Measurements from ENCODE around the gene KCND3. TPM values are rescaled to one million over a fixed set of nuclear protein-coding genes. Genes with fewer than 3 reads are reported as not detected.
A peak's percentile ranks its signal among the peaks of the same experiment; 100 is the strongest.

The KCND3 gene
- total RNA-seq, 1 experiment from 2014 or later: 0.15 TPM

- H3K4me2 ChIP-seq (ENCODE audit: insufficient read depth, insufficient read length, low read length): no peak overlapping the region
- no peak overlapping the region for H3K9ac ChIP-seq (ENCODE audit: extremely low read depth, insufficient read length, low read length)
- no peak overlapping the region for H3K18ac ChIP-seq (ENCODE audit: insufficient read length, low read depth, low read length)
- H2AFZ ChIP-seq (ENCODE audit: low read length): no peak overlapping the region
- no peak overlapping the region for H2BK5ac ChIP-seq (ENCODE audit: insufficient read length, low read length)
- no peaks in the 10 kb centered on the region for H4K20me1 ChIP-seq (ENCODE audit: control insufficient read depth, insufficient read depth, insufficient read length)
- Mint-ChIP-seq H3K36me3 (ENCODE audit: insufficient read depth in 1 of 3, low read depth in 3 of 3) (no peaks in the 10 kb centered on the region), H3K27me3 (ENCODE audit: low read depth) (peaks cover 6% of the 10 kb centered on the region), H3K27ac (peak overlapping the region in 1 of 3 experiments; percentile 21; a peak in 1 of 7 replicates), H3K9me3 (no peaks in the 10 kb centered on the region), H3K4me1 (peaks cover 17 to 18% of the 10 kb centered on the region in 2 experiments), H3K4me3 (no peak overlapping the region)
- no peak overlapping the region for H4K8ac ChIP-seq (replicated peaks; ENCODE audit: insufficient read length, low read depth, low read length)
- no CpG with 5 or more reads among the region's 1 CpG for WGBS (ENCODE audit: extremely low coverage, insufficient read length, low lambda C conversion rate)
- no peak overlapping the region for H2BK120ac ChIP-seq (ENCODE audit: low read depth, low read length, poor library complexity, severe bottlenecking)
- H4K5ac ChIP-seq (ENCODE audit: insufficient read length, low read depth, low read length): no peak overlapping the region
- H3K4ac ChIP-seq (ENCODE audit: low read depth, low read length): no peak overlapping the region
- H3K9me3 ChIP-seq (ENCODE audit: control insufficient read depth, low read depth, low read length): no peaks in the 10 kb centered on the region
- H3K79me1 ChIP-seq (ENCODE audit: insufficient read depth, low read depth, low read length, poor library complexity, severe bottlenecking): no peaks in the 10 kb centered on the region
- no peak overlapping the region for H2AK5ac ChIP-seq (ENCODE audit: insufficient read length, low read length)
- no peaks in the 10 kb centered on the region for H3K23me2 ChIP-seq (ENCODE audit: insufficient read length, low read depth, low read length, poor library complexity, severe bottlenecking)
- no peak for TF ChIP-seq CTCF (conservative IDR thresholded peaks at IDR 0.05)
- H2BK20ac ChIP-seq (ENCODE audit: low read depth, low read length, poor library complexity, severe bottlenecking): no peak overlapping the region
- H3K56ac ChIP-seq (ENCODE audit: insufficient read length, low read depth, low read length): no peak overlapping the region
- H3K14ac ChIP-seq (ENCODE audit: insufficient read depth, low read length): no peak overlapping the region
- peaks cover 7% of the 10 kb centered on the region; the same call in 1 of the 2 replicates for H3K4me1 ChIP-seq (ENCODE audit: insufficient read depth, low read length)
- H2BK12ac ChIP-seq (ENCODE audit: insufficient read length, low read depth, low read length): no peak overlapping the region
- no peak overlapping the region for H2BK15ac ChIP-seq (ENCODE audit: low read depth, low read length)
- no peak for DNase-seq
- no peaks in the 10 kb centered on the region; the same call in 1 of the 2 replicates for H3K27me3 ChIP-seq (ENCODE audit: insufficient read depth, low read length)
- no peak overlapping the region for H3K27ac ChIP-seq (ENCODE audit: insufficient read length, low read depth, low read length)
- H4K91ac ChIP-seq (ENCODE audit: insufficient read length, low read depth, low read length): no peak overlapping the region
- H3K23ac ChIP-seq (ENCODE audit: insufficient read length, low read depth, low read length): no peak overlapping the region
- no peak overlapping the region for H3T11ph ChIP-seq (ENCODE audit: low read length)
- no peaks in the 10 kb centered on the region for H3K79me2 ChIP-seq (ENCODE audit: insufficient read depth, low read length)
Measured at GRCh38 chr1:111887875-111888274, 101.6 kb downstream of the KCND3 start.

Data from H9 (cell line).